ENCODE data around the gene NUDCD2. TPM values are rescaled to one million over a fixed set of nuclear protein-coding genes. Genes with fewer than 3 reads are reported as not detected.
A peak's percentile ranks its signal among the peaks of the same experiment; 100 is the strongest.

NUDCD2 gene, protein sequence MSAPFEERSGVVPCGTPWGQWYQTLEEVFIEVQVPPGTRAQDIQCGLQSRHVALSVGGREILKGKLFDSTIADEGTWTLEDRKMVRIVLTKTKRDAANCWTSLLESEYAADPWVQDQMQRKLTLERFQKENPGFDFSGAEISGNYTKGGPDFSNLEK
- total RNA-seq: 5.7 TPM

DNA sequence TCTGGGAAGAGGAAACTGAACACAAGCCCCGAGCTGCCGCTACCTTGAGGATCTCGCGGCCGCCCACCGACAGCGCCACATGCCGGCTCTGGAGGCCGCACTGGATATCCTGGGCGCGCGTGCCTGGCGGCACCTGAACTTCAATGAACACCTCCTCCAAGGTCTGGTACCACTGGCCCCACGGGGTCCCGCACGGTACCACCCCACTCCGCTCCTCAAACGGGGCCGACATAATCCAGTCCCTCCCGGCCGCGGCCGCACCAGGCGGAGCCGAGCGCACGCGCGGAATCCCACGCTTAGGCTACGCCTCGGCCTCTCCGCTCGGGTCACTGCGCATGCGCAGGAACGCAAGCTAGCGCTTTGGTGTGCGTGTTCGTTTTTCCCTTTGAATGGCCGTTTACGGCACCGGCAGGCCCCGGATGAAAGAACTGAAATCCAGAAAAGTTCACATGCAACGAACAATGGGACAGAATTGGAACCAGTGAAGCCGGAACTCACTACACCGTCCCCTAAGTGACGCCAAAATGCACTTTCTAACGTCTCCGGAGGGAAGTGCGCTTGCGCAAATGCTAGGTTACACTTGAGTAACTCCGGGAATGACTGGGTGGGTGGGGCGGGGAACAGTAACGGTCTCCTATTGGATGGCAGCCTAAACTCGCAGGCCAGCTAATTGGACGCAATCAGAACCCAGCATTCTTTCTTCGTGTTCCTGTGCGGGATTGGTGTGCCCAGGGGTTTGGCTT lies at the start of gene NUDCD2:
Gene NUDCD2 (minus strand): TSS at position 284 of the 743 bp plus-strand sequence. CDS start 52 bp downstream, at position 232.
- peaks cover 18 to 21% (median 20%) of the 10 kb centered on the region in 3 donors for H3K4me1 ChIP-seq (ENCODE audit: control insufficient read depth in 3 of 3, insufficient read depth in 3 of 3, low read length in 3 of 3)
- H3K9me3 ChIP-seq (ENCODE audit: control insufficient read depth in 3 of 3, low read length in 3 of 3): no peaks in the 10 kb centered on the region
- H3K4me3 ChIP-seq (ENCODE audit: low read length in 3 of 3): peak within 1 kb of the TSS; percentile 84 to 100 (median 95)
- H3K27ac ChIP-seq (ENCODE audit: low read depth, low read length): peak within 1 kb of the TSS; percentile 96
- H3K27me3 ChIP-seq (ENCODE audit: control insufficient read depth in 3 of 3, insufficient read depth in 3 of 3, low read length in 3 of 3): no peaks in the 10 kb centered on the region
- H3K9ac ChIP-seq (ENCODE audit: low read depth in 1 of 3, low read length in 3 of 3): peak within 1 kb of the TSS; percentile 97
- H3K36me3 ChIP-seq (ENCODE audit: control insufficient read depth in 3 of 3, insufficient read depth in 3 of 3, low read length in 3 of 3): peaks cover 4 to 12% (median 8%) of the 10 kb centered on the region in 3 donors

DNA sequence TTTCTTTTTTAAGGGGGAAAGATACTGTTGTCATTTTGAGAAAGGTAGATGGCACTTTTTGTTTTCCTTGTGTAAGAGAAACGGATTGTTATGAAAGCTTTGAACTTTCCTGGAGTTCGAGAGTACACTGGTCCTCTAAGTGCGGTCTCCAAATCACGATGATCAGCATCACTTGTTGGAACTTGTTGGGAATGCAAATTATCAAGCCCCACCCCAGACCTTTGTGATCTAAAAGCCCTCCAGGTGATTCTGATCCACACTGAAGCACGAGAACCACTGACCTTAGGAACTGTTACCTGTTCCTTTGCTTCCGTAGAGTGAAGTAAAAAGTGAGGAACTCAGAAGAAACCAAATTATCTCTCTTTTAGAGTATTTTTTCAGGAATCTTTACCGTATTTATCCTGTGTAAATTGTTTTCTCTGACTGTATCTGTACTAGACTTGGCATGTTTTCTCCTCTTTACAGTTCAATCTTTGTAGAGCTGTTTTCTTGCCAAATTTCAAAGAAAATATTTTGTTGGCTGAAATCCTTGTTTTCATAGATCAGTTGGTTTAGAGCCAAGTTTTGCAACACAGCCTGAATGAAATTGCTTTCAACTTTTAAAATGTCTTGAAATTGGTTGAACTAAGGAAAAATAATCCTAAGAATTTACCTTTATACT lies 49.5 kb upstream of the NUDCD2 start:
- peaks cover 7 to 18% (median 13%) of the 10 kb centered on the region in 3 donors for H3K36me3 ChIP-seq (ENCODE audit: control insufficient read depth in 3 of 3, insufficient read depth in 3 of 3, low read length in 3 of 3)
- no peaks in the 10 kb centered on the region for H3K27me3 ChIP-seq (ENCODE audit: control insufficient read depth in 3 of 3, insufficient read depth in 3 of 3, low read length in 3 of 3)
- H3K4me3 ChIP-seq (ENCODE audit: low read length in 3 of 3): peak overlapping the region; percentile 19 to 66 (median 31)
- H3K9me3 ChIP-seq (ENCODE audit: control insufficient read depth in 3 of 3, low read length in 3 of 3): no peaks in the 10 kb centered on the region
- peak overlapping the region; percentile 9 to 69 (median 35) for H3K9ac ChIP-seq (ENCODE audit: low read depth in 1 of 3, low read length in 3 of 3)
- H3K27ac ChIP-seq (ENCODE audit: low read depth, low read length): peak overlapping the region; percentile 49
- peaks cover 12 to 48% (median 20%) of the 10 kb centered on the region in 3 donors for H3K4me1 ChIP-seq (ENCODE audit: control insufficient read depth in 3 of 3, insufficient read depth in 3 of 3, low read length in 3 of 3)

DNA sequence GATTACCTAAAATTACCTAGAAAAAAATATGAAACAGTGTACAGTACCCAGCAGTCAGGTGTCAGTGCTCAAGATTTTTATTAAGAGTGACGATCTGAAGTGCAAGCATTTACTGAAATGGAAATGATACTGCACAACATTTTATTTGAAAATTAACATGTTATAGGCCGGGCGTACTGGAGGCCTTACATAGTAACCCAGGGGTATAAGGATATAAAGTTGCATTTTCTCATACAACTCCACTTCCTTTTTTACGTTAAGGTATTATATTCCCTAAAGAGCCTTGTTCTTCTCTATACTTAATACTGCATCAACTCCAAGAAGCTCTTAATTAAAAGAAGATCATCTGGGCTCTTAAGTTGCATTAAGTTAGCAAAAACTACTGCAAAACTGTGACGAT lies 48.9 kb upstream of the NUDCD2 start:
- Histone ChIP-seq H3K27ac (ENCODE audit: low read depth, low read length) (peak overlapping the region; percentile 49), H3K4me1 (ENCODE audit: control insufficient read depth in 3 of 3, insufficient read depth in 3 of 3, low read length in 3 of 3) (peaks cover 12 to 54% (median 20%) of the 10 kb centered on the region in 3 donors), H3K9ac (ENCODE audit: low read depth in 1 of 3, low read length in 3 of 3) (peak overlapping the region; percentile 9 to 54 (median 25)), H3K4me3 (ENCODE audit: low read length in 3 of 3) (peak overlapping the region in 2 of 3 donors; percentile 19 to 66), H3K27me3 (ENCODE audit: control insufficient read depth in 3 of 3, insufficient read depth in 3 of 3, low read length in 3 of 3) (no peaks in the 10 kb centered on the region), H3K9me3 (ENCODE audit: control insufficient read depth in 3 of 3, low read length in 3 of 3) (no peaks in the 10 kb centered on the region), H3K36me3 (ENCODE audit: control insufficient read depth in 3 of 3, insufficient read depth in 3 of 3, low read length in 3 of 3) (peaks cover 7 to 15% (median 11%) of the 10 kb centered on the region in 3 donors)

DNA sequence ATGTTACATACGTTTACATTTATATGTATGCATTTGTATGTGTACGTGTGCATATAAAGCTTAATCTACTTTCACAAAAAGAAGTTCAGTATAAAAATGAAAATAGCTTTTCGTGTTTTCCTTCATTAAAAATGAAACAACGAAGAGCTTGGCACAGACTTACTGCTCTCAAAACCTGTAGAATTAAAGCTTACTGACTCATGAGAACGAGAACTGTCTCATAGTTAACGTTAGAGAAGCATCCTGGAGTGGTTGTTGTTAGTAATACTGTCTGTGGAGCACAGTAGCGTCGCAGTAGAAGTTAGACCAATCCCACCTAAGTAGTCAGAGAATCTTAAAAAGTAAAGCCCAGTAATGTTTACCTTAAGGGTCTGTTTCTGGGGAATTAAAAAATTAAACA lies 46.8 kb upstream of the NUDCD2 start:
- Histone ChIP-seq H3K9ac (ENCODE audit: low read depth in 1 of 3, low read length in 3 of 3) (peak overlapping the region; percentile 85 to 94 (median 93)), H3K27ac (ENCODE audit: low read depth, low read length) (peak overlapping the region; percentile 89), H3K27me3 (ENCODE audit: control insufficient read depth in 3 of 3, insufficient read depth in 3 of 3, low read length in 3 of 3) (no peaks in the 10 kb centered on the region), H3K4me3 (ENCODE audit: low read length in 3 of 3) (peak overlapping the region; percentile 75 to 98 (median 94)), H3K9me3 (ENCODE audit: control insufficient read depth in 3 of 3, low read length in 3 of 3) (no peaks in the 10 kb centered on the region), H3K36me3 (ENCODE audit: control insufficient read depth in 3 of 3, insufficient read depth in 3 of 3, low read length in 3 of 3) (no peaks in the 10 kb centered on the region), H3K4me1 (ENCODE audit: control insufficient read depth in 3 of 3, insufficient read depth in 3 of 3, low read length in 3 of 3) (peaks cover 13 to 51% (median 13%) of the 10 kb centered on the region in 3 donors)

DNA sequence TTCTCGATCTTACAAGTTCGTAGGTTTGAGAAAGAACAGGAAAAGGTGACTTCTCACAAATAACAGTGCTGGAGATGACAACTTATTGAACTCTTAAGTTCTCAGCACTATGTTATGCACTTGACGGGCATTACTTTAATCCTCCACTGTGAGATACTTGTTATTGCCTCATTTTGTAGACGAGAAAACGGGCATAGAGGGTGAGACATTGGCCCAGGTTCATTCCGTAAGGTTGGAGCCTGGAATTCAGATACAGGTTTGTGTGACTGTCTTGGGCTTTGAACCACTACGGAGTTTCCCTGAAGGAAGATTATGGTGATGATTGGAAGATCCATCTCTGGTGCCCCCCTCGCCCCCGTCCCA lies 46.2 kb upstream of the NUDCD2 start:
- Histone ChIP-seq H3K27me3 (ENCODE audit: control insufficient read depth in 3 of 3, insufficient read depth in 3 of 3, low read length in 3 of 3) (no peaks in the 10 kb centered on the region), H3K4me3 (ENCODE audit: low read length in 3 of 3) (peak overlapping the region; percentile 75 to 98 (median 94)), H3K9ac (ENCODE audit: low read depth in 1 of 3, low read length in 3 of 3) (peak overlapping the region; percentile 85 to 94 (median 93)), H3K36me3 (ENCODE audit: control insufficient read depth in 3 of 3, insufficient read depth in 3 of 3, low read length in 3 of 3) (no peaks in the 10 kb centered on the region), H3K27ac (ENCODE audit: low read depth, low read length) (peak overlapping the region; percentile 89), H3K9me3 (ENCODE audit: control insufficient read depth in 3 of 3, low read length in 3 of 3) (no peaks in the 10 kb centered on the region), H3K4me1 (ENCODE audit: control insufficient read depth in 3 of 3, insufficient read depth in 3 of 3, low read length in 3 of 3) (peaks cover 12 to 50% (median 13%) of the 10 kb centered on the region in 3 donors)

DNA sequence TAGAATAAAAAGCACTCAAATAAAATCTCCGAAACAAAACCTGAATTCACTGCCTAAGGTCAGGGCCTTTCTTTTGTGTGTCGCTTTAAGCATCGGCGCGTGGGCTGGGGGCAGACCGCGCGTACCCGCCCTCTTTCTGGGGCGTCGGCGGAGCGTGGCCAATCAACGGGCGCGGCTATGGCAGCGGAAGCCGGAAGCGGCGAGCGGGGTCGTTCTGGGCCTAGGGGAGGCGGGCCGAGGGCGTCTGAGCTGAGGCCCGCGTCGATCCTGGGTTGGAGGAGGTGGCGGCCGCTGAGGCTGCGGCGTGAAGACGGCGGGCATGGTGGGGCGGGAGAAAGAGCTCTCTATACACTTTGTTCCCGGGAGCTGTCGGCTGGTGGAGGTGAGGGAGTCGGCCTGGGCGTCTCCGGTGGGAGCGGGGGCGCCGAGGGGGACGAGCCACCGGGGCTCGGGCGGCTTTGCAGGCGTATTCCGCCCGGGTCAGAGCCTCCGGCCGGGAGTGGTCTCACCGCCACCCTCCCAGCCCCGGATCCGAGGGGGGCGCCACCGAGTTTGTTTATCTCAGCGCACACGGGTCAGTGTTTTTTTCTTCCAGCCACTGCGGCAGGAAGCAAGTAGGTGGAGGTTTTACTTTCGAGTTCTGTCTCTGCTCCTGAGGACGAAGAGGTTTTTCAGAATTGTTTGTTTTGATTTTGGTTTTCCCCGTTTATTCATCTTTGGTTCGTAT lies 45.6 kb upstream of the NUDCD2 start, which contains the start of gene MAT2B:
Gene MAT2B (plus strand): TSS at position 252 of the 727 bp plus-strand sequence. CDS start 68 bp downstream, at position 320.
- Histone ChIP-seq H3K27ac (ENCODE audit: low read depth, low read length) (peak within 1 kb of the TSS; percentile 89), H3K4me1 (ENCODE audit: control insufficient read depth in 3 of 3, insufficient read depth in 3 of 3, low read length in 3 of 3) (peaks cover 12 to 49% (median 13%) of the 10 kb centered on the region in 3 donors), H3K9me3 (ENCODE audit: control insufficient read depth in 3 of 3, low read length in 3 of 3) (no peaks in the 10 kb centered on the region), H3K36me3 (ENCODE audit: control insufficient read depth in 3 of 3, insufficient read depth in 3 of 3, low read length in 3 of 3) (no peaks in the 10 kb centered on the region), H3K4me3 (ENCODE audit: low read length in 3 of 3) (peak within 1 kb of the TSS; percentile 75 to 98 (median 94)), H3K27me3 (ENCODE audit: control insufficient read depth in 3 of 3, insufficient read depth in 3 of 3, low read length in 3 of 3) (no peaks in the 10 kb centered on the region), H3K9ac (ENCODE audit: low read depth in 1 of 3, low read length in 3 of 3) (peak within 1 kb of the TSS; percentile 85 to 94 (median 93))

DNA sequence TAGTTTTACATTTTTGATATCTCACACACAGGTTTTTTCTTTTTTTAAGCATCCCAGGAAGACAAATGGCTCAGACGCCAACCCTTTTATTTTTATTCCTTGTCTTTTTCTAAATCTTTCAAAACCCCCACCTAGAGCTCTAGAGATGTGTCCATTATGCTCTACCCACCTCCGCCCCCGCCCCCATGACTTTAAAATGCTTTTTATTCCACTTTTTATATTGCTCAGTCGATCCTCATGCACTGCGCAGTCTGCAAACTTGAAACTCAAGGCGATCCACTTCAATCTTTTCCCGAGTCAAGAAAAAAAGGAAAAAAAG lies 45.1 kb upstream of the NUDCD2 start:
- peak overlapping the region; percentile 84 to 93 (median 85) for H3K9ac ChIP-seq (ENCODE audit: low read depth in 1 of 3, low read length in 3 of 3)

DNA sequence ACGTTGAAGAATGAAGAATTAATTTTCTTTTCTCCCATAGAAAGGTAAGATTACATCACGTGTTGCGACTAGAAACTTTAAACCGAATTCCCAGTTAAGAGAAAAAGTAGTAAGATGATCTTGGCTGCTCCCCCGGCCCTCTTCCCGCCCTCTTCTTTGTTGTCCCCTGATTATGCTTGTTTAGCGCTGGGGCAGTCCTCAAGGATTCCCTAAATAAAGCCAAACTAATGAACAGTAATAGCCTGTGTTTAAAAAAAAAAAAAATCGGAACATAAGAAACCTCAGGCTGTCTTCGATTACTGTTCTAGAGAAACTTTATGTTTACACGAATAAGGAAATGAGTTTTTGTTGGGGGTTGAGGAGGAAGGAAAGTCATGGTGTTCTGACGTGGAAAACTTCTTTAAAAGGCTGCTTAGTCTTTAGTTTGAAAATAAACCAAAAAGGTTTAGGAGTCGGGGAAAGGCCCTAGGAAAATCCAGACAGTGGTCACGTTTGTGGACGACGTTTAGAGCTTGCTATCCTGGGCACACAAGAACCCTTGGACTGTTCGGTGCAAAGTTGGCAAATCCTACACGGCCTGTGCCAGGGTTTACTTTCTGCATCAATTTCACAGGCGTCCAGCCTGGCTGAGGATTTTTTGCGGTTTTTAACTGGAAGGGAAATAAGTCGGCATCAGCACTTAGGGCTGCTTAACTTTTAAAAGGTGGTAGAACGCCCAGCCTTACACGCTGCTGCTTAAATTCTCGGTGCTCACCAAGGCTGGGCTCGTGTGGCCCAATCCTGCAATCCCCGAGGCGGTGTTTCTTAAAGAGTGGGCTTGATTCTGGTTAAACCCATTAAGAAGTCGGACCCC lies 44.4 kb upstream of the NUDCD2 start:
- no peaks in the 10 kb centered on the region for H3K27me3 ChIP-seq (ENCODE audit: control insufficient read depth in 3 of 3, insufficient read depth in 3 of 3, low read length in 3 of 3)
- H3K36me3 ChIP-seq (ENCODE audit: control insufficient read depth in 3 of 3, insufficient read depth in 3 of 3, low read length in 3 of 3): no peaks in the 10 kb centered on the region
- peak overlapping the region; percentile 84 to 93 (median 85) for H3K9ac ChIP-seq (ENCODE audit: low read depth in 1 of 3, low read length in 3 of 3)
- peaks cover 12 to 37% (median 13%) of the 10 kb centered on the region in 3 donors for H3K4me1 ChIP-seq (ENCODE audit: control insufficient read depth in 3 of 3, insufficient read depth in 3 of 3, low read length in 3 of 3)
- peak overlapping the region; percentile 75 to 98 (median 94) for H3K4me3 ChIP-seq (ENCODE audit: low read length in 3 of 3)
- H3K9me3 ChIP-seq (ENCODE audit: control insufficient read depth in 3 of 3, low read length in 3 of 3): no peaks in the 10 kb centered on the region
- peak overlapping the region; percentile 89 for H3K27ac ChIP-seq (ENCODE audit: low read depth, low read length)

More for the DNA sequence above, 45.1 kb upstream of the NUDCD2 start:
- Histone ChIP-seq H3K4me3 (ENCODE audit: low read length in 3 of 3) (peak overlapping the region; percentile 75 to 98 (median 94)), H3K27me3 (ENCODE audit: control insufficient read depth in 3 of 3, insufficient read depth in 3 of 3, low read length in 3 of 3) (no peaks in the 10 kb centered on the region), H3K4me1 (ENCODE audit: control insufficient read depth in 3 of 3, insufficient read depth in 3 of 3, low read length in 3 of 3) (peaks cover 12 to 43% (median 13%) of the 10 kb centered on the region in 3 donors), H3K27ac (ENCODE audit: low read depth, low read length) (peak overlapping the region; percentile 89), H3K36me3 (ENCODE audit: control insufficient read depth in 3 of 3, insufficient read depth in 3 of 3, low read length in 3 of 3) (no peaks in the 10 kb centered on the region), H3K9me3 (ENCODE audit: control insufficient read depth in 3 of 3, low read length in 3 of 3) (no peaks in the 10 kb centered on the region)
